Fibroblast of skin of left quadriceps (primary cell): ENCODE data around the gene SOCS3.

Experiments used
- DNase-seq, 2 experiments: peaks; one replicate each; pipeline ENCODE4 v3.0.0-alpha.2; 2013; ENCODE audit warnings: low read depth in 2 of 2

Gene SOCS3

DNA sequence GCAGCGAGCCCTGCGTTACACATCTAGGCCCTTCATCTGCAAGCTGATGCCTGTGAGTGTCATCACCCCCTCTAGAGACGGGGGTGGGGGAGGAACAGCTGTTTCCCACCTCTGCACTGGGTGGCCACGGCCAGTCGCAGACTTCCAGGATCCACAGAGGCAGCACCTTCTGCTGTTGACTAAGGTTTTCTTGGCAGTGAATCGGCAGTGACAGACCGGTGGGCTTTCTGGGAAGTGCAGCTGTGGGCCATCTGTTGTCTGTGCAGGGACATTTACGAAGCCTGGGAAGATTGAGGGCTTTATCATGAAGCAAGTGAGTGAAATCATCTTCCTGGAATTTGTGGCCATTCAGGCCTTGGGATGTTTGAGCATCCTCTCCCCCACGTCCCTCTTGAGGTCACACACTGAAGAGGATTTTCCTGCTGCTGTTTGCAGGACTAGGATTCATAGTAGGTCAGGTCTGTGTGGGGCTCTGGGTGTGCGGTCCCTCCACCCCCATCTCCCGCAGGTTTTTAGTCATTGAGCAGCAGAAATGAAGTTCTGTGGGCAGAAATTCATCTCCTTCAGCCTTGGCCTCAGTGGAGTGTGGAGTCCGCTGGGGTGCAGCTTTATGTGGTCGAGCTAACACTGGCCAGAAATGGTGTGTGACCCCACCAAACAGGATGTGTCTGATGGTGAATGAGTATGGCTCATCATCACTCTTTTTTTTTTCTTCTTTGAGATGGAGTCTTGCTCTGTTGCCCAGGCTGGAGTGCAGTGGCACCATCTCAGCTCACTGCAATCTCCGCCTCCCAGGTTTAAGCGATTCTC lies 30.6 kb upstream of the SOCS3 start:
- DNase-seq = peak; percentile 95

DNA sequence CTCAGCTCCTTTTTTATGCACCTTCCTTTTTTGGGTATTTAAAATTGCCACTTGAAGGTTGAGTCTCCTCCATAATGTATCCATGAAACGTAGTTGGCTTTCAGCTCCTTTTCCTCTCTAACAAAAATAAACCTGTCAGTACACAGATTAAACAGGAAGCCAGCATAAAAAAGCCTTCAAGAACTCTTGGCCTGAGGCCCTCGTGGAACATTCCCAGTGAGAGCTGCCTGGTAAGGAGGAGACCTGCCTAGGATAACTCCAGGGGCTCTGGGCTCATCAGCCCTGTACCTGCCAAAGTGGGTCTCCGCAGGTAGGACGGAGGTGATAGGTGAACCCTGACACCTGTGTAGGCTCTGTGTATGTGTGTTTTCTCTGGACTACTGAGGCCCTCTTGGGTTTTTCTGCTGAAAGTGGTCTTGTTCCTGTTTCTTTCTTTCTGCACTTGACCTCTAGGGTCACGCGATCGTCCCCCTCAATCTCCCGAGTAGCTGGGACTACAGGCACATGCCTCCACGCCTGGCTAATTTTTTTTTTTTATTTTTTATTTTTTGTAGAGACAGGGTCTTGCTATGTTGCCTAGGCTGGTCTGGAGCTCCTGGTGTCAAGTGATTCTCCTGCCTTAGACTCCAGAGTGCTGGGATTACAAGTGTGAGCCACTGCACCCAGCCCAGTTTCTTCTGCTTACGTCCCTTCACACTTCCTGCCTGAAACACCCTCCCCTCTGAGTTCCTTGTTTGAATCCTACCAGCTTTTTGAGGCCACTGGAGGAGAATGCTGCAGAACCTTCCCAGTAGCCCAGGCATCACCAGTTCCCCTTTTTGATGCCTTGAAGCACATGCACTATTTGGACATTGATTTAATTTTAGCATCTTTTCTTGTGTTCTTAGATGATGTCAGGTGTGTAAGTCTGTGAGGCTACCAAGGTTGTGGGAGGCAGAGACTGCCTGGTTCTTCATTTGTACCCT lies 28.4 kb upstream of the SOCS3 start:
- DNase-seq = no peak

DNA sequence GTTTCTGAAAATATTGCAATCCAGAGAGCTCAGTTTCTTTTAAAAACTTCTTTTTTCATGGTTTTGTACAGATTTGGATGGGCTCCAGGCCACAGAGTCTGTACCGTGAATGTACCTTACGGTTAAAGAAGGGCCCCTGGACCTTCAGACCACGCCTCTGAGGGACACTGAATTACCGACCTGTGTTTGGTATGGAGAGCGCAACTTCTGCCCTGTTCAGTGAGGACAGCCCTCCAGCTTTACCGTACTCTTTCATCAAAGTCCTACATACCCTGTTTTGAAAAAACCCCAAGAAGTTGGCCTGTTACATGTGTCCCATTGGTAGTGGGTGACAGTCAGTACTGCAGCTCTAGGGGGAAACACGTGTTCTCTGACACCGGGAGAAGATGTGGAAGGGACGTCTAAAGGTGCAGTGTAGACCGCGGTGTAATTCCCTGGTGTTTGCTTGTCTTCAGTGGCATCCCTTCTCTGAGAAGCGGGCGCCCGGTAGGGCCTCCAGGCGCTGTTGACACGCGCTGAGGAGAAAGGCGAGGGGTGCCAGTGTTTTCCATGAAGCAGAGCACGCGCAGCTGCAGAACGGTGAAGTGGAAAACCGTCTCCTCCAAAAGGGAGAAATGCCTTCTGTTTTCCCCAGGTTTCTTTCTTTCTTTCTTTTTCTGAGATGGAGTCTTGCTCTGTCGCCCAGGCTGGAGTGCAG lies 24.8 kb upstream of the SOCS3 start:
- no peak for DNase-seq

DNA sequence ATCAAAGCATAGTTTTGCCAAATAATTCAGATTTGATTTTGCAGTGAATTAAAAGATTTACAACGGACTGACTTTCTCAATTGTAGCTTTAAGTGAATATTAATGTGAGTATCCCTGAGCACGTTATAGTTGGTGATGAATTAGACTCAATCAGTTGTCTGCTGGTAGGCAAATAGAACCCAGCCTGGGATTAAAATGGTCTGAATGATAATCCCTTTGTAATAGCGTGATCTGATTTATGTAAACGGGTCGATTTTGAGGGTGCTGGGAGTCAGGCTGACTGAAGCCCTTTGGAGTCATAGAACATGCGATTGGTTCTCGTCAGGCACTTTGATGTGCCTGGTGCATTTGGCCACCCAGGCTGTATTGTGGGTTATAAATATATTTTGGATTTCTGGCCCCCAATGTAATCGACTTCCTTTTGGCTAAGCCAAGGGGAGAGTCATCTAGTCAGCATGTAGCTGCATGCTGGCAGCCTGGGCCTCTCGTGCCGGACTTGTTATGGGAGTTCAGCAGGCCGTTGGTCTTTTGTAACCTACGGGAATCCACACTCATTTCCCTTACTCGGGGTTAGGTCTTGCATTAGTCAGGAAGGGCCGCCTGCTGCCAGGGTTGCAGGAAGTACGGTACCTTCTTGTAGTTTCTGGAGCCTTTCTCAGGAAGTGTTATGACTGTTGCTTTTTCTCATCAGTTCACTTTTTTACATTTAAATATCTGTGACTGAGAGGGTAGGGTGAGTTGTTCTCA lies 24.0 kb upstream of the SOCS3 start:
- peak in 1 of 2 experiments; percentile 81 for DNase-seq

DNA sequence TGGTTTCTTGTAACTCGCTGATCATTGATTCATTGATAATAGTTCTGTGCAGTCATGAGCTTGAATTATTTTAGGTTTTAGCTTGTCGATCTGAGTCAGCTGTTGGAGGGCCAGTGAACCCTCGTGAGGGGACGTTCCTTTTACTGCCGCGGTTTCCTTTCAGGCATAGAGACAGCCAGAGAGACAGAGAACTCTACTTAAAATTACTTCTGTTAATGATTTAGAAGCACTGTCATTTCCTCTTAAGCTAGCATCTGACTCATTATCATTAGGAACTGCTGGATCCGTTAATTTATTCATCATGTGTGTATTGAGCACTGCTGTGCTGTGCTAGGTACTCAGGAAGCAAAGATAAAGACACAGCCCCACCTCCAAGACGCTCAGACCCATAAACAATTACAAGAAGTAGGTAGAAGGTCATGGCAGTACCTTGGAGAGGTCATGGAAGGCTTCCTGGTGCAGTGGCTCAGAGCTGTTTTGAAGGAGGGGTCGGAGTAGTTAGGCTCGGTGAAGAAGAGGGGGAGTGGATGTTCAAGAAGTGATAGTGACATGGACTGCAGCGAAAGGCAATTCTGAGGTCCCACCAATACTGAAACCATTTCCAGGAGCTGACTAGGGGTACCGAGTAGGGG lies 21.8 kb upstream of the SOCS3 start:
- peak in 1 of 2 experiments; percentile 64 for DNase-seq

DNA sequence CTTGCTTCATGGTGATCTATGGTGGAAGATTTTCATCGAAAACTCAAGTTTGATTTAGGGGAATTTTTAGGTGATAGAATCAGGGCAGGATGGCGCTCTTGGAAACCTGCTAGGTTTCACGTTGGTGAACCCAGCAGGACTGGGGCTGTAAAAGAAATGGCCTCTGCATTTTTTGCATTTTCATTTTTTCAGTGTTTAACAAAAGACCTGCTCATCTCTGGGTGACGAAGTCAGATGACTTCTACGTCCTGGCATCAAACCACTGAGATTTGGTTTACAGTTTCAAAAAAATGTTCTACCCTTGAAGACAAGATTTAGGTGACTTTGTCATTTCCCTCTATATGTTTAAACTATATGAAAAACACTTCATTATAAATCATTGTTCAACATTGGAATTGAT lies 20.5 kb upstream of the SOCS3 start:
- no peak for DNase-seq

DNA sequence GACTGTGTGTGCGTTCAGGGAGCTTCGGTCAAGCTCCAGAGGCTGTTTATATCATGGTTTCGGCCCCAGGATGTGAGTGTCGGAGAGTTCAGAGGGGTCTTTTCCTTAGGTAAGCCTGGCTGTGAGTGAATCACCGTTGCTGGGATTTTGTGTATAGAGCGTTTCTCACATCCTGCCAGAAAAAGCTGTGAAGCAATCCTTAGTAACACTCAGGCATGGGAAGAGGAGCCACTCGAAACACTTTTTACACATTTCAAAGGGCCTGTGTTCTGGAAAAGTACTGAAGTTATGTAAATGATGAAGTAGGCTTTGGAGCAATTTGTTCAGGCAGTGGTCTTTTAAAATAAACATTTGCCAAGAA lies 19.2 kb upstream of the SOCS3 start:
- DNase-seq = no peak

DNA sequence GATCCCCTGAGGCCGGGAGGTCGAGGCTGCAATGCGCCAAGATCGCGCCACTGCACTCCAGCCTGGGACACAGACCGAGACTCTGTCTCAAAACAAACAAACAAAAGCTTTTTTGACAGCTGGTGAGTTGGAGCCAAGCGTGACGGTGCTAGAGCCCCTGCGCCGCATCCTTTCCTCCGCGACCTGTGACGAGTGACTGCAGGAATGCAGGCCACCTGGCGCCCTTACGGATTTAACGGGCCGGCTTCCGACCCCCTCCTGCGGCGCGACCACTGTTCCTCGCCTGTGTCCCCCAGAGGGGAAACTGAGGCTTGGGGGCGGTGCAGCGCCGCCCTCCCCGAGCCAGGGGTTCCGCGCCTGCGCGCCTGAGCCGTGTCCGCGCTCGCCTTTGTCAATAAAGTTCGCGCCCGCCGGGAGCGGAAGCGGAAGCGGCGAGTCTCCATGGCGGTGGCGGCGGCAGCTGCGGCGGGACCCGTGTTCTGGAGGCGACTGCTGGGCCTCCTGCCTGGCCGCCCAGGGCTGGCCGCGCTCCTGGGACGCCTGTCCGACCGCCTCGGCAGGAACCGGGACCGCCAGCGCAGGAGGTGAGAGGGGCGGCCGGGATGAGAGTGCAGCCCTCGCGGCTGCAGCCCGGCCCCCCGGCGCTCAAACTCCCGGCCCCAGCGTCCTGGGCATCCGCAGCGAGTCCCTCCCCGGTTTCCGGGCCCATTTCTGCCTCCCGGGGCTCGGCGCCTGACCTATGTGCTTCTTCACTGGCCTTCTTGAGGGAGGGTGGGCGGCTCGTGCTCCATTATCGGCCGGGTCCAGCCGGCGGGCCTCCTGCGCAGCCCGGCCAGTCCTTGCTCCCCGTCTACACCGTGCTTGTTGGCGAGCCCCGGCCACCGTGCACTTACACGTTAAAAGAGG lies 18.6 kb upstream of the SOCS3 start, which contains the start of gene PGS1:
TSS of gene PGS1 (plus strand) at position 425 of the 906 bp plus-strand sequence. CDS start at position 442, 17 bp downstream.
- peak in 1 of 2 experiments; percentile 40 for DNase-seq

DNA sequence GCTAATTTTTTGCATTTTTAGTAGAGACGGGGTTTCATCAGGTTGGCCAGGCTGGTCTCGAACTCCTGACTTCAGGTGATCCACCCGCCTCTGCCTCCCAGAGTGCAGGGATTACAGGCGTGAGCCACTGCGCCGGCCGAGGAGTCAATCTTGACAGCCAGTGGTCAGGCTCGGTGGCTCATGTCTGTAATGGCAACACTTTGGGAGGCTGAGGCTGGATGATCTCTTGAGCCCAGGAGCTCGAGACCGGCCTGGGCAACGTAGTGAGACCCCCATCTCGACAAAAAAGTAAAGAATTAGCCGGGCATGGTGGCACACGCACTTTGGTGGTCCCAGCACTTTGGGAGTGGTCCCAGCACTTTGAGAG lies 18.0 kb upstream of the SOCS3 start:
- DNase-seq = no peak

DNA sequence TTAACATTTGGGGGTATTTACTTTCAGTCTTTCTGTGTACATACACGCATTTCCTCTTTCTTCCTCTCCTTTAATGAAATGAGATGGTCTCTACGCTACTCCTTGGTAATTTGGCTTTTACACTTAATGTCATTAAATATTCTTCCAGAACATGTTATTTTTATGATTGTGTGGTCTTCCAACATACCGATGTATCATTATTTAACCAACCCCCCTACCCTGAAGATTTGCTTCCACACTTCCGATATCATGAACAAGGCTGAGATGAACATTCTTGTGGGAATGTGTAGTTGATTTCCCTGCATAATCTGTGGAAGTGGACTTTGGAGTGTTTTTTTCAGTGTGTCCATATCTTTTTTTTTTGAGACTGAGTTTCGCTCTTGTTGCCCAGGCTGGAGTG lies 16.3 kb upstream of the SOCS3 start:
- peak in 1 of 2 experiments; percentile 51 for DNase-seq

DNA sequence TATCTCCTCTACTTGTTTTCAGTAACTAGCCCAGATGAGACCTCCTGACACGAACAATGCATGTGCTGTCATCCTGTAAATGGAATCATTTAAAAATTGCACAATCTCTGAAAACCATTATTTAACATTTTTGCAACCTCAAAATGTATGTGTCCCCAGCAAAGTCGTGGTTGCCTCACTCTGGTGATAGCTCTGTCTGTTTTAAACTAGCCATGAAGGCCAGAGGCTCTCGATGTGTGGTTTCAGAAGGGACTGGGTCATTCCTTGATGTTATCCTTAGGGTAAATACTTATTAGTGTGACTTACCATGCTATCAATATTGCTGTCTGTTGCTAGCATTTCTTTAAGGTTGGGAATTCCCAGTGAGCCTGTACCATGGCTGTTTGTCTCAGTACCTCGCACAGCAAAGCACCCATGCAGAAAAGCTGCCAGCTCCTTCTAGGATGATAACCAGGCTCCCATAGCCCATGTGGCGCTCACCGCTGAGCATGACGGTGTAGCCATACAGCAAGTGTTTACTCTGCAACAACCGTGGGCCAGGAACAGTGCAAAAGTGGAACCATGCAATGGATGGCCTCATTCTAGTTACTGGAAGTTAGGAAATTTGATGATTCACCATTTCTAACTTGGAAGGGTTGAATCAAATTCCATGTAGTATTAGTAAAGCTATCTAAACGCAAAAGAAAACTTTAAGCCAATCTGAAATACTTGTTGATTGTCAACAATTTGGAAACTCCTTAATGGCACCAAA lies 15.7 kb upstream of the SOCS3 start:
- DNase-seq = peak; percentile 89 to 91

DNA sequence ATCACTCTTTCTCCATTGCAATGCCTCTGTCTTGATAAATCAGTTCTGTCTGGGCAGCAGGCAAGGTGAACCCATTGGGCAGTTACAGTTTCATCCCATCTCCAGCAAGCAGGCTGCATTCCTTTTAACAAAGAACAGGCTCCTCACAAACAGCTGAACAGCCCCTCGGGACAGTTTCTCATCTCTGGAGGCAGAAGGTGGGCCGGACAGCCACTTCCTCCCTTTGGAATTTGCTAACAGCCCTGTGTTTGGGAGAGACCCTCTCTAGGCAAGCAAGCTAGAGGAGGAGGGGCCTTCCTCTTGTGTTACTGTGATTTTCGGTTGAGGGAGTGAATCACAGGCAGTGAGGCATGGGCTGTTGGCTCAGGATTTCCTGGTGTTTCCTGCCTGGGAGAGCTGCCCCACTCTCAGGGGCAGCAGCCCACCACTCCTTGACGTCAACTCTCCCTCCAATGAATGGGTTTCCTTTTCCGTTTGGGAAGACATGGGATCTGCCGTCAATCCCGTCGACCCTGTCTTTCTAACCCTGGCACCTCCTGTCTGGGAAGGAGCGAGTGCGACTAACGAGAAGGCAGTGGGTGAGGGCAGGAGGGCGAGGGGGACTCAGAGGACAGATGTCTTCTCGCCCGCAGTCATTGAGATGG lies 14.9 kb upstream of the SOCS3 start:
- peak; percentile 81 to 85 for DNase-seq

DNA sequence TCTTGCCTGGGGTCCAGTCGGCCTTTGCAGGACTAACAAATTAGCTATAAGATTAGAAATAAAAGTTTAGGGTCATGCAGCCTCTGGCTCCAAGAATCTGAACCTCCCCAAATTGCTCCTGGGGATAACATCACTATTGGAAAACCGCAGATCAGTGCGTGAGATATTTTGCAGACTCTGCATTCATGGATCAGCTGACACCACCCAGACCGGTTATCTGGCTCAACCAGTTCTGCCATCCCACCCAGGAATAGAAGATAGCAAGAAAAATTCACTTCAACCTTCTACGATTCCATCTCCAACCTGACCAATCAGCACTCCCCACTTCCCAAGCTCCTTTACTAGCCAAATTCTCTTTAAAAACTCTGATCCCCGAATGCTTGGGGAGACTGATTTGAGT lies 14.3 kb upstream of the SOCS3 start:
- DNase-seq = no peak

DNA sequence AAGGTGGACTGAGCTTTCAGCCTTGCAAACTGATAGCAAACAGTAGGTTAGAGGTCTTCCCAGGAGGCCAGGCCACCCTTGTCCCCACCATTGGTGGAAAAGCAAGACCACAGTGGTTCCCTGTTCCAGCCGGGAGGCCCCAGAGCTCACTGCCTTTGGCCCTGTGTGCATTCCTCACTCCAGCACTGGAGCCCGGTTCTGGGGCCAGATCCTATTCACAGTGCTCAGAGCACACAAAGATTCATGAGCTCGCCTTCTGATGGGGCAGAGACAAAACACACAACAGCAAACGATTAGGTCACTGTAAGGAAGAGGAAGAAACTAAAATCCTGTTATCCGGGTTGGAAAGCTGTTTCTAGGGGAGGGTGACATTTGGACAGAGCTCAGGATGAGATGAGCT lies 13.0 kb upstream of the SOCS3 start:
- DNase-seq = no peak

DNA sequence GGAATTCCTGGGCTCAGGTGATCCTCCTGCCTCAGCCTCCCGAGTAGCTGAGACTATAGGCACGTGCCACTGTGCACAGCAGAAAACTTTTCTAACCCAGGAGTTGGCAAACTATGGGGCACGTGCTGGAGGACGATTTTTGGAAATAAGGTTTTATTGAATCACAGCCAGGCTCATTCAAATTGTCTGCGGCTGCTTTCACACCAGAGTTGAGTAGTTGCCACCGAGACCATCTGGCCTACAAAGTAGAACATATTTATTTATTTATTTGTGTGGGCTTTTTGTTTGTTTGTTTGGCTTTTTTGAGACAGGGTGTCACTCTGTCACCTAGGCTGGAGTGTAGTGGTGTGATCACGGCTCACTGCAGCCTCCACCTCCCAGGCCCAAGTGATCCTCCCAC lies 11.2 kb upstream of the SOCS3 start:
- DNase-seq = no peak

DNA sequence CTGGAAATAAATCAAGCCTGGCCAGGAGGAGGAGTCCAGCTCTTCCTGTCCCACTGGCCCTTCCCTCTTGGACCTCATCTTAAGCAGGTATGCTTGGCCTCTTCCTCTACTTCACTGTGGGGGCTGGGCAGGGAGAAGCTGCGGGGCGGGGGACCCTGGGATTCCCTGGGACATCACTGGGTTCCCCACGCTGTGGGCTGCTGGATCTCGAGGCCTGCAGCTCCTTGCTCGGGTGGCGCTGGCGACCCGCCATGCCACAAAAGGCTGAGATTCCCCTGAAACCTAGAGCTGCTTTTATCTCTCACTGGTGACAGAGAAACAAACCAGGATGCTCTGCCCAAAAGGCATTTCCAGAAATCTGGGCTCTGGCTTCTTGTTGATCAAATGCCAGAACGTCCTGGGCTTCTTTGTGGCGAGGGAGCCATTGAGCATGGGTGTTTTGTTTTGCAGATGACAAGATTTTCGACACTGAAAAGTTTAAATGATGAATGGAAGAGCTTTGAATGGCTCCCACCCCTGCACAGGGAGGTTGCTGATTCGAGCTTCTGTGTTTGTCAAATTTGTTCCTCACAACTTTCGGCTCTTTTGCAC lies 10.0 kb upstream of the SOCS3 start:
- DNase-seq = no peak

DNA sequence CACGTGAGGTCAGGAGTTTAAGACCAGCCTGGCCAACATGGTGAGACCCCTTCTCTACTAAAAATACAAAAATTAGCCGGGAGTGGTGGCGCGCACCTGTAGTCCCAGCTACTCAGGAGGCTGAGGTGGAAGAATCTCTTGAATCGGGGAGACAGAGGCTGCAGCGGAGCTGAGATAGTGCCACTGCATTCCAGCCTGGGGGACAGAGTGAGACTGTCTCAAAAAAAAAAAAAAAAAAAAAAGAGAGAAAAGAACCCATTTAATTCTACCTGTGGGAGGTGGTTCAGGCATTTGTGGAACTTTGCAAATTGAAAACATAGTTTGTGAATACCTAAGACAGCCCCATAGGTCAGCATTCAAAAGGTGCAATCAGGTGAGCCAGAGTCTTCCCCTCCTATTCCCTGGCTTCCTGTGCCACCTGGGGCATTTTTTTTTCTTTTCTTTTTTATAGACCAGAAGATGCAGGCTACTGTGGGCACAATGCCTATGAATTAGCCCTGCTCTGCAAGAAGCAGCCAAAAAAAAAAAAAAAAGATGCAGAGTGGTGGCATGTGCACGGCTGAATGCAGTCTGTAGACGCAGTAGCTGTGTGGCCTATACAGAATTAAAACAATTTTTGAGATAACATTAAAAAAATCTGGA lies 9.1 kb upstream of the SOCS3 start:
- no peak for DNase-seq

DNA sequence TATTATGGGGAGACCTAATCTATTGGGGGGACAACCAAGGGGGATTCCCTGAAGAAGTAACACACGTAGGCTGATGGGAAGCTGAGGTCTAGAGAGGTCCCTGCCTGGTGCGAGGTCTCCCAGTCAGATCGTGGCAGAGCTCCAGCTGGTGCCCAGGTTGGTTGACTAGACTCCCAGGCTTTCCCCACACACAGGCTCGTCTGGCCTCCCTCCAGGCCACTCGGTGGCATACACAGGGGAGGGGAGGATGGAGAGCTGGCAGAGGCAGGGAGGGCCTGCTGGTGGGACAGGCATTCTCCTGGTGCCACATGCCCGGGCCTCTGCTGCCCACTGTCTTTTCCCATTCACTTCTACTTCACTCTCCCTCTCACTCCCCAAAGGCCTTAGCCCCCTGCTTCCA lies 8.5 kb upstream of the SOCS3 start:
- no peak for DNase-seq
